ENCODE measurements around the gene FBXW4.
"Not testable (repeated sequence)": the region's sequence is repeated elsewhere in the genome, so short reads cannot be mapped to it uniquely, and the experiment has no call there.

FBXW4 gene

DNA sequence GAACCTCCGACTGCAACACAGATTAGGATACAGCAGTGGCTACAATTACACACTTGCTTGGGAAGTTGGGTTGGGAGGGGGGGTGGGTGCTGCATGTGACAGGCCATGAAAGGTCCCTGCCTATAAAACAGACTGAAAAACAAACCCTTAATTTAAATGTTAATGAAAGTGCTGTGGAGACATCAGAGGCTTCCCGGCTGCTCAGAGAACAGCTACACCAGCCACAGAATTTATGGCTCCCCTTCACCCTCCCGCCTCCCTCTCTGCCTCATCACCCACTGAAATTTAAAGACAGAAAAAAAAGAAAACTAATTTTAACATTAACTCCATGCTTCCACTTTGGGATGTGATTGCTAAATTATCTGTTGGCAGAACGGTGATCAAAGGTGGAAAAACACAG, 34.7 kb downstream of the FBXW4 start:
- in situ Hi-C loops (cut with MboI; ENCODE audit: low sequenced_read_pairs): no loop called here

GRCh38 chr10:101658975-101659374, 36.0 kb downstream of the FBXW4 start:
- in situ Hi-C loops (cut with MboI; ENCODE audit: low sequenced_read_pairs): no loop called here

GRCh38 chr10:101656890-101657289, 38.1 kb downstream of the FBXW4 start:
- in situ Hi-C loops (cut with MboI; ENCODE audit: low sequenced_read_pairs): no loop called here

GRCh38 chr10:101655570-101655969, 39.4 kb downstream of the FBXW4 start:
- in situ Hi-C loops (cut with MboI; ENCODE audit: low sequenced_read_pairs): no loop called here

DNA sequence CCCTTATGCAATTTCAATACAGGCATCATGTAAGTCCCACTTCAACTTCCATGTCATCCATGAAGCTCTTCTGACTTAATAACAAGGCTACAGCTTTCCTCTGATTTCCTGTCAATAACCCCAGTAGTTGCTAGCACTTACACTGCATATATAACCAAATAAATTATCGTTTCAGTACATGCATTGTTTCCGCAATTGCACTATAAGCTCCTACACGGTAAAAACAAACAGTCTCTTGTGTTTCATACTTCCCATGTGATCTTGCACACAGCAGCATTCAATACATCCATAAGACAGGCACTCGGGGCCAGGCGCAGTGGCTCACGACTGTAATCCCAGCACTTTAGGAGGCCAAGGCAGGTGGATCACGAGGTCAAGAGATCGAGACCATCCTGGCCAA, 41.4 kb downstream of the FBXW4 start:
- in situ Hi-C loops (cut with MboI; ENCODE audit: low sequenced_read_pairs): no loop called here

DNA sequence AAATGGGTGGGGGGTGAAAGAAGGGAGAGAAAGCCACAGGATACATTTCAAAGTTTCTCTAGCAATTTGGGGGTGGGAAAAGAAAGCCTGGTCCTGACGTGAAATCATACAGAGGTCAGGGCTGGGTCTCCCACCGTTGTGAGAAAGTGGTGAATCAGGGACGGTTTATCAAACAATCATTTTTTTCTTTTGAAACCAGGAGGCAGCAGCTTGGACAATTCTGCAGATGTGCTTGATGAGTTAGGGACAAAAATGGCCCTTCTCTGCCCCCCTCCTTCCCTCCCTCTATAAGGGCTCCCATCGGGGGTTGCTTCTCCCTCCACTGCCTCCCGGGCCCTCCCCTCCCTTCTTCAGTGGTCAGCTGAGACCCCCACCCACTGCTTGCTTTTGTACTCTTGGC, 43.6 kb downstream of the FBXW4 start:
- in situ Hi-C loops (cut with MboI; ENCODE audit: low sequenced_read_pairs): no loop called here

GRCh38 chr10:101650863-101651262, 44.1 kb downstream of the FBXW4 start:
- in situ Hi-C loops (cut with MboI; ENCODE audit: low sequenced_read_pairs): no loop called here

DNA sequence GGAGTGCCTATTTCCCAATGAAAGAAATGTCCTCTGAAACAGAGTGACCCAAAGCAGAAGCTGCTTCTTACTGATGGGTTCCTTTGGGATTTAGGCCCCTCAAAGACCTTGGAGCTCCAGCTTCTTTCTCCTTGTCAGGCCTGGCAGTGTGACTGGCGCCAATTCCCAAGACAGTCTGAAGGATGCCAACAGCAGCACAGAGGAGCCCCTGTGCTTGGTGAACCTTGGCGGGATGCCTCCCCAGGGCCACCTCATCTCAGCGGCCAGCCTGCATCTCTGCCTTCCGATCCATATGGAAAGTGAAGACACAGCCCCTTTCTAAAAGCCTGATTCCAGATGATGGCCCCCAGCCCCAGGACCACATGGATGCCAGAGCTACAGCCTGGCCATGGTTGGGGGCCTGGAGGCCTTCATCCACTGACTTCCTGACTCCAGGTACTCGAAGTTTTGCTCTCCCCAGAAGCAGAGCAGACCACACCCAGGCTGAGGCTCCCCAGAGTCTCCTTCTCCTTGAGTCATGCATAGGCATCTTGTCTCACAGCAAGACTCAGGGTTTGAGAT, 45.4 kb downstream of the FBXW4 start:
- in situ Hi-C loops (cut with MboI; ENCODE audit: low sequenced_read_pairs): no loop called here

GRCh38 chr10:101647255-101647654, 47.7 kb downstream of the FBXW4 start:
- in situ Hi-C loops (cut with MboI; ENCODE audit: low sequenced_read_pairs): no loop called here

GRCh38 chr10:101646364-101646763, 48.6 kb downstream of the FBXW4 start:
- in situ Hi-C loops (cut with MboI; ENCODE audit: low sequenced_read_pairs): no loop called here

- in situ Hi-C loops (cut with MboI; ENCODE audit: low sequenced_read_pairs): no loop called here
Observed at GRCh38 chr10:101645659-101646058, 49.3 kb downstream of the FBXW4 start.

DNA sequence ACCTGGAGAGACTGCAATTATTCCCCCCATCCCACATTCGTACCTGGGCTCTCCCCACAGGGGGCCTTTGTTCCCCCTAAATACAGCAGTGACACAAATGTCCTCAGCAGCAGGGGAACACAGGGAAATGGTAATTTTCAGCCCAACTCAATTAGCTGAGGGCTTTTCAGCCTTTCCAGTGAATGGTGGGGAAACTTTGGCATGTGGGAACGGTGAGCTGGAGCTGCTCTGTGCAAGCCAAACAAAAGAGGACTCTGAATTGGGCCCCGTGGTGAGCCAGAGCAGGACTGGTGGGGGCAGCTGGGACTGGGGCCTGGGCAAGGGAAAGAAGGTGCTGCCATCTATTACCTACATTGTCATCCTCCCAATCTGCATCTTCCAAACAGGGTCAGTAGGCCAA, 51.0 kb downstream of the FBXW4 start:
- in situ Hi-C loops (cut with MboI; ENCODE audit: low sequenced_read_pairs): no loop called here

- in situ Hi-C loops (cut with MboI; ENCODE audit: low sequenced_read_pairs): no loop called here
Observed at GRCh38 chr10:101643546-101643945, 51.4 kb downstream of the FBXW4 start.

DNA sequence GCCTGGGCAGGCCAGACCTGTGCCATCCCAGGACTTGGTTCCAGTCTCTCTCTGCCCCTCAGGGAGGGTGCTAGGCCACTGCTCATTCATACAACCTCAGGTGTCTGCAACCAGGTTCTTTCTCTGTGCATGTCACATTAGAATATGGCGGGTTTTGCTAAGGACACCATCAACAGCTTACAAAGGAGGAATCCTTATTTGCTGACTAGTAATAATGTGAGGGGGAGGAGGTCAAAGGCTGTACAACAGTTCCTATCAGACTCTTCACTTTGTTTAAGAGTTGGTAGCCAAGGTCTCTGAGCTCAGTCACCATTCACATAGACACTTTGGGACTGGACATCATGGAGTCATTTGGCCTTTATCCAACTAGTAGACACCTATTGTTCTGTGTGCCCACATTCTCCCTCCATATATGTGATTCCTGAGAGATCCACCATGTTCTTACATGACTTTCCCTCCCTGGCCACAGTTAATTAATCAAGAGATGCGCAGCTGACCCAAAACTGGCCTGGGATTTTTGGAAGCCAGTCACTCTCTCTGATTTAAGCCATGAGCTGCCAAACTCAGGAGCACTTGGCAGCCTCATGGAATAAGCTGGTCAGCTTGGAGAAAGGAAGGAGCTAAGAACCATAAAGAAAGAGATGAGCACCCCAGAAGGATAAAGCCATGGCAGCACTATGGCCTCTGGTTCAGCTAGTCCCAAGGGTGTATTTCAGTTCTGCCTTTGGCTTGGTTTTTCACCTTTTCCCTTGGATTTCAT, 55.6 kb downstream of the FBXW4 start:
- in situ Hi-C loops (cut with MboI; ENCODE audit: low sequenced_read_pairs): no loop called here

GRCh38 chr10:101633510-101633909, 61.5 kb downstream of the FBXW4 start:
- in situ Hi-C loops (cut with MboI; ENCODE audit: low sequenced_read_pairs): not testable (repeated sequence)

- in situ Hi-C loops (cut with MboI; ENCODE audit: low sequenced_read_pairs): no loop called here
Observed at GRCh38 chr10:101631821-101632475, 63.0 kb downstream of the FBXW4 start.

GRCh38 chr10:101630633-101630920, 64.4 kb downstream of the FBXW4 start:
- in situ Hi-C loops (cut with MboI; ENCODE audit: low sequenced_read_pairs): no loop called here

DNA sequence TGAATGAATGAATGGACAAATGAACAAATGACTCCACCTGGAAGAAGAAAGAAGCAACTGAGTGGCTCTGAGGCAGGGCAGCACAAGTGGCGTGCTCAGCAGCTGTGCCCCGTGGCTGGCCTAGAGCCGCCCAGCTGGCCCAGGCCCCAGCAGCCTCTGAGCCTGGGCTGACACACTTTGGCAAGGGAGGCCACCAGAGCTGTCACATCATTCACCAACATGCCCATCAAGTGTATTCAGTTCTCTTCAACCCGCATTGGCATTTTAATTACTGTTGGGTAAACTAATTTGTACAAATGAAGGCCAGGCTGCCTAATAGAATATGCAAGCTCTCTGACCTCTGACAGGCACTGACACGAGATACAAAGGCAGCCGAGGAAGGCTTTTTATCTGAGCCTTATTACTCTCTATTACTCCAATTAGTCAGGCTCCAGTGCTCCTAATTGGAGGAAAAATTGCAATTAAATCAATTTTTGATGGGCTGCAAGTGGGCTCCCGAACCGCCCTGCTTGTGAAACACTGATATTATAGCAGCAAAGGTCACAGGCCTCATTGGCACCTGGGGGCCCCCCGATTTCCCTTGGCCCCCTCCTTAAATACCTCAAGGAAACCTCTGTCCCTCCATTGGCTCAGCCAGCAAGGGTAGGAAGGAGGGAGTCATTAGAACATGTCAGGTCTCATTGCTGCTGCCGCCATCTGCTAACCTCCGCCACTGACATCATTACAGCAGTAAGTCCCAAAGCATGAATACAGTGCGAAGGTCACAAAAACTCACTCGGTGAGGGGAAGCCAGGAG, 64.9 kb downstream of the FBXW4 start:
- in situ Hi-C loops (cut with MboI; ENCODE audit: low sequenced_read_pairs): no loop called here

- in situ Hi-C loops (cut with MboI; ENCODE audit: low sequenced_read_pairs): no loop called here
Observed at GRCh38 chr10:101625821-101626412, 69.1 kb downstream of the FBXW4 start.

- in situ Hi-C loops (cut with MboI; ENCODE audit: low sequenced_read_pairs): loop anchor here (25.0 kb wide), 1 partner anchor 163 kb away; the partner anchor contains the start of genes FGF8 and NPM3
Observed at GRCh38 chr10:101624526-101625102, 70.4 kb downstream of the FBXW4 start.

DNA sequence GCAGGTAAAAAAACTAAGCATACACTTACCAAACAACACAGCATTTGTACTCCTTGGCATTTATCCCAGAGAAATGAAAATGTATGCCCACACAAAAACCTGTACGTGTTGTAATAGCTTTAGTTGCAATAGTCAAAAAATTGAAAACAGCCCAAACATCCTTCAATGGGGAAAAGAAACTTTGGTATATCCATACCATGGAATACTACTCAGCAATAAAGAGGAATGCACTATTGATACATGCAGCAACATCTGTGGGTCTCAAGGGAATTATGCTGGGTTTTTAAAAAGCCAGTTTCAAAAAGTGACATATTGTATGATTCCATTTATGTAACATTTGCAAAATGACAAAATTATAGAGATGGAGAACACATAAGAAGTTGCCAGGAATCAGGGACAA, 71.4 kb downstream of the FBXW4 start:
- in situ Hi-C loops (cut with MboI; ENCODE audit: low sequenced_read_pairs): loop anchor here (25.0 kb wide), 1 partner anchor 164 kb away; the partner anchor contains the start of genes FGF8 and NPM3
